RWPE1 (cell line): ENCODE measurements around the gene GRM3.

Experiments used
- CTCF ChIA-PET: fragments of 350-600 bp; sonication (Branson Sonifier 250); formaldehyde crosslinking; extraction: SDS; loops from one replicate; lab custom pipeline; 2021; lab: Yijun Ruan, JAX
- POLR2A ChIA-PET: fragments of 400-600 bp; formaldehyde crosslinking; extraction: SDS; loops from one replicate; lab custom pipeline; 2020; ENCODE audit warnings: antibody characterized with exemption; ENCODE audit not compliant: low non-redundant PET; lab: Yijun Ruan, JAX
- DNase-seq: peaks from one replicate; pipeline ENCODE4 v3.0.0; 2012; ENCODE audit warnings: low spot score
- H3K27ac ChIP-seq: fragments of 450-650 bp; 2 replicates; pipeline ENCODE4 v1.5.1; 2017
- CTCF ChIP-seq: fragments of 450-650 bp; conservative IDR thresholded peaks from 2 replicates; pipeline ENCODE4 v1.5.1; 2017; ENCODE audit warnings: low read depth, mild to moderate bottlenecking

Gene GRM3

GRCh38 chr7:86904949-86905834 is 261.5 kb downstream of the GRM3 start:
- CTCF ChIA-PET: interaction anchor here (0.6 to 0.7 kb wide), 4 partner anchors 245 to 1680 kb away, joined by 3 to 7 read pairs (median 4); no protein-coding TSS in a partner anchor
- DNase-seq: no peak
- no peak overlapping the region for H3K27ac ChIP-seq
- TF ChIP-seq CTCF: peak; percentile 63
- POLR2A ChIA-PET: no interaction called here

GRCh38 chr7:86908948-86909347 is 265.2 kb downstream of the GRM3 start:
- ChIA-PET CTCF (interaction anchor here (0.5 kb wide), 1 partner anchor 615 kb away, joined by 4 read pairs; no protein-coding TSS in a partner anchor), POLR2A (no interaction called here)
- no peak for DNase-seq
- no peak overlapping the region for H3K27ac ChIP-seq
- no peak for TF ChIP-seq CTCF

- ChIA-PET CTCF (interaction anchor here (0.6 to 2.0 kb wide), 4 partner anchors 16 to 237 kb away, joined by 3 to 8 read pairs (median 4); no protein-coding TSS in a partner anchor), POLR2A (interaction anchor here (0.7 kb wide), 1 partner anchor 242 kb away, joined by 4 read pairs; no protein-coding TSS in a partner anchor)
- no peak for DNase-seq
- H3K27ac ChIP-seq: no peak overlapping the region
- TF ChIP-seq CTCF: no peak
These were observed 267.9 kb downstream of the GRM3 start for GRCh38 chr7:86911659-86912058.

- H3K27ac ChIP-seq: no peak overlapping the region
- no peak for DNase-seq
- TF ChIP-seq CTCF: no peak
- POLR2A ChIA-PET: no interaction called here
- CTCF ChIA-PET: interaction anchor here (0.7 kb wide), 2 partner anchors 154 to 433 kb away, joined by 3 to 4 read pairs; no protein-coding TSS in a partner anchor
These were observed 270.0 kb downstream of the GRM3 start for GRCh38 chr7:86913709-86914108.
